ENCODE results near the gene PLA2G2C.

Gene PLA2G2C

DNA sequence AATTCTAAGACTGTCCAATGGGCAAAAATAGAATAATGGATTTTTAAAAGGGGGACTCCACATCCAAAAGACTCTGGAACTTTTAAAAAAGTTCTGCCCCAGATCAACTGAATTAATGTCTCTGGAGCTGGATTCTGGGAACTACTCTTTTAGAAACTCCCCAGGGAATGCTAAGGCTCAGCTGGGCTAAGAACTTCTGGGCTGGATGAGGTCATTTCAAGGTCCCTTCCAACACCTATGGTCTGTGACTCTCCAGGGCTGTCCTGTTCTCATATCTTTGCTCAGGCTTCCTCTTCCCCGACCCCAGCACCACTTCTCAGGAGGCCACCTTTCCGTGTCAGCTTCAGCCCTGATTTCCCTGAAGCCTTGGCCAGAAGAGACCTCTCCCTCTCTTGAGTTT is 13.5 kb upstream of the PLA2G2C start:
- ATAC-seq, result no peak
- TF ChIP-seq CSDC2 (CRISPR knock-in tag; IDR thresholded peaks at IDR 0.05) (no peak), ZNF8 (CRISPR knock-in tag; IDR thresholded peaks at IDR 0.05) (no peak), ZFP3 (CRISPR knock-in tag; IDR thresholded peaks at IDR 0.05) (no peak), TOX (CRISPR knock-in tag; IDR thresholded peaks at IDR 0.05; ENCODE audit: borderline replicate concordance) (no peak), RARB (CRISPR knock-in tag; IDR thresholded peaks at IDR 0.05) (no peak), PPARA (CRISPR knock-in tag; IDR thresholded peaks at IDR 0.05; ENCODE audit: borderline replicate concordance) (no peak), TCF4 (CRISPR knock-in tag; IDR thresholded peaks at IDR 0.05; ENCODE audit: borderline replicate concordance) (no peak), BACH2 (CRISPR knock-in tag; IDR thresholded peaks at IDR 0.05; ENCODE audit: borderline replicate concordance) (no peak)

DNA sequence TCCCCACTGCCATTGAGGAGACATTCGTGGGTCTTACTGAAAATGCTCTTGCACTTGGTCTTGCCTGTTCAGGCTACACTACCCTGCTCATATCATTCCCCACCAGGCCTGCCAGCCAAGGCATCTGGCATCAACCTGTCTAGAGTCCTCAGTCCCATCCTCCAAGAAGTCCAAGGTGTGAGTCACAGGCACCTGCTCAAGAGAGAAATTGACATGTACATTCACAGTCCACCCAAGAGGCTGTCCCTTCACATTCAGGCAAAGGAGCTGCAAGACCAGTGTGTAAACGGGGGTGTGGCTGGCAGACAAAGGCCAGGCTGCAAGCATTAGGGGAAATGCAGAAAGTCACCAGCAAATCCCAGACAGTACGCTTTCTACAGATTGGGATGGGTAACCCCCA is 13.1 kb upstream of the PLA2G2C start:
- ATAC-seq, result no peak
- no peak for TF ChIP-seq ZFP3 (CRISPR knock-in tag; IDR thresholded peaks at IDR 0.05)

DNA sequence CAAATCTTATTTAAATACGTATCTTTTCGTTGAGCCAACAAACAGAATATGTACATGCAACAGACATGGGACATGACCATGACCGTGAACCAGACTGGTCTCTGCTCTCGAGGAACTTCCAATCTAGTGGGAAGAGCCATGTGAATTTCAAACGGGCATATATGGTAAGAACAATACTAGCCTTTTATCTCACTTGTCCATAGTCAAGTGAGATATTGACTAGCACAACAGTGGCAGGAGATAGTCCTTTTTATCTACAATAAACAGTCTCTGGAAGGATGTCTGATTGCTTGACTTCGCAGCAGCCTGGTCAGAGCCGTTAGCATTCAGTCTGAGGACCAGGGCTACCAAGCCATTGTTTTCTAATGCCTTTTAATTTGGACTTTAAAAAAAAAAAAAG is 12.6 kb upstream of the PLA2G2C start:
- no peak for TF ChIP-seq OSR1 (CRISPR knock-in tag; IDR thresholded peaks at IDR 0.05)
- no peak for TF ChIP-seq ARNTL (CRISPR knock-in tag; IDR thresholded peaks at IDR 0.05; ENCODE audit: borderline replicate concordance, low read depth)
- TF ChIP-seq, protein P1, sequence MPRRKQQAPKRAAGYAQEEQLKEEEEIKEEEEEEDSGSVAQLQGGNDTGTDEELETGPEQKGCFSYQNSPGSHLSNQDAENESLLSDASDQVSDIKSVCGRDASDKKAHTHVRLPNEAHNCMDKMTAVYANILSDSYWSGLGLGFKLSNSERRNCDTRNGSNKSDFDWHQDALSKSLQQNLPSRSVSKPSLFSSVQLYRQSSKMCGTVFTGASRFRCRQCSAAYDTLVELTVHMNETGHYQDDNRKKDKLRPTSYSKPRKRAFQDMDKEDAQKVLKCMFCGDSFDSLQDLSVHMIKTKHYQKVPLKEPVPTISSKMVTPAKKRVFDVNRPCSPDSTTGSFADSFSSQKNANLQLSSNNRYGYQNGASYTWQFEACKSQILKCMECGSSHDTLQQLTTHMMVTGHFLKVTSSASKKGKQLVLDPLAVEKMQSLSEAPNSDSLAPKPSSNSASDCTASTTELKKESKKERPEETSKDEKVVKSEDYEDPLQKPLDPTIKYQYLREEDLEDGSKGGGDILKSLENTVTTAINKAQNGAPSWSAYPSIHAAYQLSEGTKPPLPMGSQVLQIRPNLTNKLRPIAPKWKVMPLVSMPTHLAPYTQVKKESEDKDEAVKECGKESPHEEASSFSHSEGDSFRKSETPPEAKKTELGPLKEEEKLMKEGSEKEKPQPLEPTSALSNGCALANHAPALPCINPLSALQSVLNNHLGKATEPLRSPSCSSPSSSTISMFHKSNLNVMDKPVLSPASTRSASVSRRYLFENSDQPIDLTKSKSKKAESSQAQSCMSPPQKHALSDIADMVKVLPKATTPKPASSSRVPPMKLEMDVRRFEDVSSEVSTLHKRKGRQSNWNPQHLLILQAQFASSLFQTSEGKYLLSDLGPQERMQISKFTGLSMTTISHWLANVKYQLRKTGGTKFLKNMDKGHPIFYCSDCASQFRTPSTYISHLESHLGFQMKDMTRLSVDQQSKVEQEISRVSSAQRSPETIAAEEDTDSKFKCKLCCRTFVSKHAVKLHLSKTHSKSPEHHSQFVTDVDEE (CRISPR knock-in tag; IDR thresholded peaks at IDR 0.05), result no peak
- no peak for TF ChIP-seq ISL1 (CRISPR knock-in tag; IDR thresholded peaks at IDR 0.05)
- no peak for TF ChIP-seq SNAI2 (CRISPR knock-in tag; IDR thresholded peaks at IDR 0.05)
- TF ChIP-seq, protein P2, sequence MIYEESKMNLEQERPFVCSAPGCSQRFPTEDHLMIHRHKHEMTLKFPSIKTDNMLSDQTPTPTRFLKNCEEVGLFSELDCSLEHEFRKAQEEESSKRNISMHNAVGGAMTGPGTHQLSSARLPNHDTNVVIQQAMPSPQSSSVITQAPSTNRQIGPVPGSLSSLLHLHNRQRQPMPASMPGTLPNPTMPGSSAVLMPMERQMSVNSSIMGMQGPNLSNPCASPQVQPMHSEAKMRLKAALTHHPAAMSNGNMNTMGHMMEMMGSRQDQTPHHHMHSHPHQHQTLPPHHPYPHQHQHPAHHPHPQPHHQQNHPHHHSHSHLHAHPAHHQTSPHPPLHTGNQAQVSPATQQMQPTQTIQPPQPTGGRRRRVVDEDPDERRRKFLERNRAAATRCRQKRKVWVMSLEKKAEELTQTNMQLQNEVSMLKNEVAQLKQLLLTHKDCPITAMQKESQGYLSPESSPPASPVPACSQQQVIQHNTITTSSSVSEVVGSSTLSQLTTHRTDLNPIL (CRISPR knock-in tag; IDR thresholded peaks at IDR 0.05; ENCODE audit: low read depth), result no peak
- TF ChIP-seq RARB (CRISPR knock-in tag; IDR thresholded peaks at IDR 0.05), result no peak
- no peak for ATAC-seq

DNA sequence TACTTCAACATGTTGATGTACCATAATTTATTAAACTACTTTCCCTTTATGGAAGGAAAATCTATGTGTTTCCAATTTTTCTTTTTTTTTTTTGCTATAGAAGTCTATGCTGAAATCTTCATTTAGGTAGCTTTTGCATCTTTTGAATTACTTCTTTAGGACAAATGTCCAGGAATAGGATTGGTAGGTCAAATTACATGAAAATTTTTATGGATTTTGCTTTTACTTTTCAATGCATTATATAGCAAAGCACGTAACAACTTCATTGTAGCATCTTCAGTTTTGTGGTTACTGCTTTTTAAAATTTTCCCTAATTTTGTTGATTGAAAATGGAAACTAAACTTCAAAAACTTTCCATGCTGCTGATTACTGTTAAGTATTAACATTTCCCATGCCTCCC is 12.0 kb upstream of the PLA2G2C start:
- ATAC-seq, result no peak

More for the DNA sequence above, 12.0 kb upstream of the PLA2G2C start:
- TF ChIP-seq, protein P1 (CRISPR knock-in tag; IDR thresholded peaks at IDR 0.05), result no peak
- TF ChIP-seq BACH2 (CRISPR knock-in tag; IDR thresholded peaks at IDR 0.05; ENCODE audit: borderline replicate concordance) (no peak), ZFP3 (CRISPR knock-in tag; IDR thresholded peaks at IDR 0.05) (no peak), ZC3H10 (CRISPR knock-in tag; IDR thresholded peaks at IDR 0.05) (no peak), ZNF8 (CRISPR knock-in tag; IDR thresholded peaks at IDR 0.05) (no peak), TOX (CRISPR knock-in tag; IDR thresholded peaks at IDR 0.05; ENCODE audit: borderline replicate concordance) (no peak), ZNF70 (CRISPR knock-in tag; IDR thresholded peaks at IDR 0.05) (no peak), CSDC2 (CRISPR knock-in tag; IDR thresholded peaks at IDR 0.05) (no peak), ARNTL (CRISPR knock-in tag; IDR thresholded peaks at IDR 0.05; ENCODE audit: borderline replicate concordance, low read depth) (no peak), ISL1 (CRISPR knock-in tag; IDR thresholded peaks at IDR 0.05) (no peak)
- TF ChIP-seq, protein P2 (CRISPR knock-in tag; IDR thresholded peaks at IDR 0.05; ENCODE audit: low read depth), result no peak
- TF ChIP-seq, protein P3, sequence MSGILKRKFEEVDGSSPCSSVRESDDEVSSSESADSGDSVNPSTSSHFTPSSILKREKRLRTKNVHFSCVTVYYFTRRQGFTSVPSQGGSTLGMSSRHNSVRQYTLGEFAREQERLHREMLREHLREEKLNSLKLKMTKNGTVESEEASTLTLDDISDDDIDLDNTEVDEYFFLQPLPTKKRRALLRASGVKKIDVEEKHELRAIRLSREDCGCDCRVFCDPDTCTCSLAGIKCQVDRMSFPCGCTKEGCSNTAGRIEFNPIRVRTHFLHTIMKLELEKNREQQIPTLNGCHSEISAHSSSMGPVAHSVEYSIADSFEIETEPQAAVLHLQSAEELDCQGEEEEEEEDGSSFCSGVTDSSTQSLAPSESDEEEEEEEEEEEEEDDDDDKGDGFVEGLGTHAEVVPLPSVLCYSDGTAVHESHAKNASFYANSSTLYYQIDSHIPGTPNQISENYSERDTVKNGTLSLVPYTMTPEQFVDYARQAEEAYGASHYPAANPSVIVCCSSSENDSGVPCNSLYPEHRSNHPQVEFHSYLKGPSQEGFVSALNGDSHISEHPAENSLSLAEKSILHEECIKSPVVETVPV (CRISPR knock-in tag; IDR thresholded peaks at IDR 0.05), result no peak
- TF ChIP-seq, protein P4, sequence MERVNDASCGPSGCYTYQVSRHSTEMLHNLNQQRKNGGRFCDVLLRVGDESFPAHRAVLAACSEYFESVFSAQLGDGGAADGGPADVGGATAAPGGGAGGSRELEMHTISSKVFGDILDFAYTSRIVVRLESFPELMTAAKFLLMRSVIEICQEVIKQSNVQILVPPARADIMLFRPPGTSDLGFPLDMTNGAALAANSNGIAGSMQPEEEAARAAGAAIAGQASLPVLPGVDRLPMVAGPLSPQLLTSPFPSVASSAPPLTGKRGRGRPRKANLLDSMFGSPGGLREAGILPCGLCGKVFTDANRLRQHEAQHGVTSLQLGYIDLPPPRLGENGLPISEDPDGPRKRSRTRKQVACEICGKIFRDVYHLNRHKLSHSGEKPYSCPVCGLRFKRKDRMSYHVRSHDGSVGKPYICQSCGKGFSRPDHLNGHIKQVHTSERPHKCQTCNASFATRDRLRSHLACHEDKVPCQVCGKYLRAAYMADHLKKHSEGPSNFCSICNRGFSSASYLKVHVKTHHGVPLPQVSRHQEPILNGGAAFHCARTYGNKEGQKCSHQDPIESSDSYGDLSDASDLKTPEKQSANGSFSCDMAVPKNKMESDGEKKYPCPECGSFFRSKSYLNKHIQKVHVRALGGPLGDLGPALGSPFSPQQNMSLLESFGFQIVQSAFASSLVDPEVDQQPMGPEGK (CRISPR knock-in tag; IDR thresholded peaks at IDR 0.05; ENCODE audit: borderline replicate concordance), result no peak
